ENCODE results near the gene MCF2L2. TPM values are rescaled to one million over a fixed set of nuclear protein-coding genes. Genes with fewer than 3 reads are reported as not detected.

MCF2L2 gene
- total and polyA plus RNA-seq, 2 experiments from 2014 or later, result 6.7 to 14.6 TPM

DNA sequence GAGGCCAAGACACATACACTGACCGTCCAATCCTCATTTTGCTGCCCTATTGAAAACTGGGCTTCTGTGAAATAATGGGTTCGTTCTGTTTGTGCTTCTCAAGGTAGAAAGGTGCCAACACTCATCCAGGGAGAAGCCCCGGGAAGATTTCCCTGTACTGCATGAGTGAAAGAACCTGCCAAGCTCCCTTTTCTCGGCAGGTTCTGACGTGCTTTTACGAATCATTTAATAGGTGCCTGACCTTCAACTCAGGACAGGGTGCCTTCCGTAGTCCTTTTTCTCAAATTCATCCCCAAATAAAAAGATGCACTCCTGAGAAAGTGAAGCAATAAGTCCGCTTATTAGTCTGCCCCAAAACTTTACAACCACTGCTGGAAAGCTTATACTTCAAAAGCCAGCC, 111.1 kb downstream of the MCF2L2 start:
- Histone ChIP-seq H3K79me2 (replicated peaks; ENCODE audit: insufficient read depth) (no peaks in the 10 kb centered on the region), H3K9me2 (ENCODE audit: insufficient read depth) (no peaks in the 10 kb centered on the region), H3K27me3 (ENCODE audit: insufficient read depth) (no peaks in the 10 kb centered on the region), H2AFZ (no peak overlapping the region), H3K4me2 (no peak overlapping the region), H3K27ac (ENCODE audit: low read depth) (no peak overlapping the region), H4K20me1 (replicated peaks; ENCODE audit: insufficient read depth) (no peaks in the 10 kb centered on the region; the same call in 1 of the 2 replicates), H3K4me3 (no peak overlapping the region), H3F3A (replicated peaks; ENCODE audit: low read depth) (no peaks in the 10 kb centered on the region), H3K36me3 (ENCODE audit: insufficient read depth) (peaks cover 5% of the 10 kb centered on the region; the same call in 1 of the 2 replicates), H3K4me1 (ENCODE audit: insufficient read depth) (no peaks in the 10 kb centered on the region)
- no peak for ATAC-seq
- H3K4me1 Mint-ChIP-seq, result peaks cover 10% of the 10 kb centered on the region; the same call in 2 of the 3 replicates
- no peak overlapping the region for H3K27ac Mint-ChIP-seq
- TF ChIP-seq POLR2AphosphoS5 (IDR thresholded peaks at IDR 0.05; ENCODE audit: low read depth) (no peak), JUNB (IDR thresholded peaks at IDR 0.05; ENCODE audit: unreplicated experiment) (no peak), ZNF114 (CRISPR knock-in tag; IDR thresholded peaks at IDR 0.05) (no peak)
- TF ChIP-seq, protein P1, sequence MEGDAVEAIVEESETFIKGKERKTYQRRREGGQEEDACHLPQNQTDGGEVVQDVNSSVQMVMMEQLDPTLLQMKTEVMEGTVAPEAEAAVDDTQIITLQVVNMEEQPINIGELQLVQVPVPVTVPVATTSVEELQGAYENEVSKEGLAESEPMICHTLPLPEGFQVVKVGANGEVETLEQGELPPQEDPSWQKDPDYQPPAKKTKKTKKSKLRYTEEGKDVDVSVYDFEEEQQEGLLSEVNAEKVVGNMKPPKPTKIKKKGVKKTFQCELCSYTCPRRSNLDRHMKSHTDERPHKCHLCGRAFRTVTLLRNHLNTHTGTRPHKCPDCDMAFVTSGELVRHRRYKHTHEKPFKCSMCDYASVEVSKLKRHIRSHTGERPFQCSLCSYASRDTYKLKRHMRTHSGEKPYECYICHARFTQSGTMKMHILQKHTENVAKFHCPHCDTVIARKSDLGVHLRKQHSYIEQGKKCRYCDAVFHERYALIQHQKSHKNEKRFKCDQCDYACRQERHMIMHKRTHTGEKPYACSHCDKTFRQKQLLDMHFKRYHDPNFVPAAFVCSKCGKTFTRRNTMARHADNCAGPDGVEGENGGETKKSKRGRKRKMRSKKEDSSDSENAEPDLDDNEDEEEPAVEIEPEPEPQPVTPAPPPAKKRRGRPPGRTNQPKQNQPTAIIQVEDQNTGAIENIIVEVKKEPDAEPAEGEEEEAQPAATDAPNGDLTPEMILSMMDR (conservative IDR thresholded peaks at IDR 0.05; ENCODE audit: low read depth in 2 of 2), result no peak
- H3K36me3 Mint-ChIP-seq (ENCODE audit: low read depth), result no peaks in the 10 kb centered on the region
- no peaks in the 10 kb centered on the region for H3K27me3 Mint-ChIP-seq (ENCODE audit: insufficient read depth, low read depth, poor library complexity)
- no peaks in the 10 kb centered on the region for H3K9me3 Mint-ChIP-seq
- DNase-seq (ENCODE audit: low spot score), result no peak
- no peak overlapping the region for H3K4me3 Mint-ChIP-seq

DNA sequence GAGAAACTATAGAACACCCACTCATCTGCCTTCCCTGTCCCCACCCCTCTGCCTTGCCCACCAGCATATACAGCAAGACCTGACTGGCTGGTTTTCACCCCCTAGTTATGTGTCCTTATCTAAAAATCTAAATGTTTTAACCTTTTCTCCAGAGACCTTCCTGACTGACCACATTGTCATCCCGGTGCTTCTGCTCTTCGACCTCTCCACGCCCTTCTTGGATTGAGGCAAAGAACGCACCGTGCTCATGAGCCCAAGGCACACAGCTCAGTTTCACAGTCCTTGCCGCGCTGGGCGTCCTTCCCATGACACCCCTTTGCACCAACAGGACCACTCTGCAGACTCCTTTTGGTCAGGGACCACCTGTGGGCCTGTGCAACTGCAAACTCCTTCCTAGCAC, 112.7 kb downstream of the MCF2L2 start:
- ATAC-seq (no peak), DNase-seq (ENCODE audit: low spot score) (no peak)
- no peaks in the 10 kb centered on the region for H3K36me3 Mint-ChIP-seq (ENCODE audit: low read depth)
- H3K9me3 Mint-ChIP-seq, result no peaks in the 10 kb centered on the region
- peaks cover 10% of the 10 kb centered on the region; the same call in 2 of the 3 replicates for H3K4me1 Mint-ChIP-seq
- Histone ChIP-seq H3K4me2 (no peak overlapping the region), H4K20me1 (replicated peaks; ENCODE audit: insufficient read depth) (no peaks in the 10 kb centered on the region; the same call in 1 of the 2 replicates), H3F3A (replicated peaks; ENCODE audit: low read depth) (no peaks in the 10 kb centered on the region), H3K9me2 (ENCODE audit: insufficient read depth) (no peaks in the 10 kb centered on the region), H2AFZ (no peak overlapping the region), H3K4me3 (no peak overlapping the region), H3K79me2 (replicated peaks; ENCODE audit: insufficient read depth) (no peaks in the 10 kb centered on the region), H3K36me3 (ENCODE audit: insufficient read depth) (peaks cover 8% of the 10 kb centered on the region; the same call in 1 of the 2 replicates), H3K27me3 (ENCODE audit: insufficient read depth) (no peaks in the 10 kb centered on the region), H3K27ac (ENCODE audit: low read depth) (no peak overlapping the region), H3K4me1 (ENCODE audit: insufficient read depth) (no peaks in the 10 kb centered on the region)
- no peak overlapping the region for H3K4me3 Mint-ChIP-seq
- no peaks in the 10 kb centered on the region for H3K27me3 Mint-ChIP-seq (ENCODE audit: insufficient read depth, low read depth, poor library complexity)
- H3K27ac Mint-ChIP-seq, result no peak overlapping the region
- TF ChIP-seq ZNF331 (CRISPR knock-in tag; IDR thresholded peaks at IDR 0.05; ENCODE audit: low read depth) (no peak), EZH2phosphoT487 (IDR thresholded peaks at IDR 0.05; ENCODE audit: unreplicated experiment) (no peak), CREB1 (CRISPR knock-in tag; IDR thresholded peaks at IDR 0.05; ENCODE audit: low read depth) (no peak), EZH2 (IDR thresholded peaks at IDR 0.05; ENCODE audit: low read depth, unreplicated experiment) (no peak), ZNF114 (CRISPR knock-in tag; IDR thresholded peaks at IDR 0.05) (no peak), POLR2AphosphoS5 (IDR thresholded peaks at IDR 0.05; ENCODE audit: low read depth) (no peak), JUNB (IDR thresholded peaks at IDR 0.05; ENCODE audit: unreplicated experiment) (no peak)
- TF ChIP-seq, protein P1 (conservative IDR thresholded peaks at IDR 0.05; ENCODE audit: low read depth in 2 of 2), result no peak
- TF ChIP-seq, protein P2, sequence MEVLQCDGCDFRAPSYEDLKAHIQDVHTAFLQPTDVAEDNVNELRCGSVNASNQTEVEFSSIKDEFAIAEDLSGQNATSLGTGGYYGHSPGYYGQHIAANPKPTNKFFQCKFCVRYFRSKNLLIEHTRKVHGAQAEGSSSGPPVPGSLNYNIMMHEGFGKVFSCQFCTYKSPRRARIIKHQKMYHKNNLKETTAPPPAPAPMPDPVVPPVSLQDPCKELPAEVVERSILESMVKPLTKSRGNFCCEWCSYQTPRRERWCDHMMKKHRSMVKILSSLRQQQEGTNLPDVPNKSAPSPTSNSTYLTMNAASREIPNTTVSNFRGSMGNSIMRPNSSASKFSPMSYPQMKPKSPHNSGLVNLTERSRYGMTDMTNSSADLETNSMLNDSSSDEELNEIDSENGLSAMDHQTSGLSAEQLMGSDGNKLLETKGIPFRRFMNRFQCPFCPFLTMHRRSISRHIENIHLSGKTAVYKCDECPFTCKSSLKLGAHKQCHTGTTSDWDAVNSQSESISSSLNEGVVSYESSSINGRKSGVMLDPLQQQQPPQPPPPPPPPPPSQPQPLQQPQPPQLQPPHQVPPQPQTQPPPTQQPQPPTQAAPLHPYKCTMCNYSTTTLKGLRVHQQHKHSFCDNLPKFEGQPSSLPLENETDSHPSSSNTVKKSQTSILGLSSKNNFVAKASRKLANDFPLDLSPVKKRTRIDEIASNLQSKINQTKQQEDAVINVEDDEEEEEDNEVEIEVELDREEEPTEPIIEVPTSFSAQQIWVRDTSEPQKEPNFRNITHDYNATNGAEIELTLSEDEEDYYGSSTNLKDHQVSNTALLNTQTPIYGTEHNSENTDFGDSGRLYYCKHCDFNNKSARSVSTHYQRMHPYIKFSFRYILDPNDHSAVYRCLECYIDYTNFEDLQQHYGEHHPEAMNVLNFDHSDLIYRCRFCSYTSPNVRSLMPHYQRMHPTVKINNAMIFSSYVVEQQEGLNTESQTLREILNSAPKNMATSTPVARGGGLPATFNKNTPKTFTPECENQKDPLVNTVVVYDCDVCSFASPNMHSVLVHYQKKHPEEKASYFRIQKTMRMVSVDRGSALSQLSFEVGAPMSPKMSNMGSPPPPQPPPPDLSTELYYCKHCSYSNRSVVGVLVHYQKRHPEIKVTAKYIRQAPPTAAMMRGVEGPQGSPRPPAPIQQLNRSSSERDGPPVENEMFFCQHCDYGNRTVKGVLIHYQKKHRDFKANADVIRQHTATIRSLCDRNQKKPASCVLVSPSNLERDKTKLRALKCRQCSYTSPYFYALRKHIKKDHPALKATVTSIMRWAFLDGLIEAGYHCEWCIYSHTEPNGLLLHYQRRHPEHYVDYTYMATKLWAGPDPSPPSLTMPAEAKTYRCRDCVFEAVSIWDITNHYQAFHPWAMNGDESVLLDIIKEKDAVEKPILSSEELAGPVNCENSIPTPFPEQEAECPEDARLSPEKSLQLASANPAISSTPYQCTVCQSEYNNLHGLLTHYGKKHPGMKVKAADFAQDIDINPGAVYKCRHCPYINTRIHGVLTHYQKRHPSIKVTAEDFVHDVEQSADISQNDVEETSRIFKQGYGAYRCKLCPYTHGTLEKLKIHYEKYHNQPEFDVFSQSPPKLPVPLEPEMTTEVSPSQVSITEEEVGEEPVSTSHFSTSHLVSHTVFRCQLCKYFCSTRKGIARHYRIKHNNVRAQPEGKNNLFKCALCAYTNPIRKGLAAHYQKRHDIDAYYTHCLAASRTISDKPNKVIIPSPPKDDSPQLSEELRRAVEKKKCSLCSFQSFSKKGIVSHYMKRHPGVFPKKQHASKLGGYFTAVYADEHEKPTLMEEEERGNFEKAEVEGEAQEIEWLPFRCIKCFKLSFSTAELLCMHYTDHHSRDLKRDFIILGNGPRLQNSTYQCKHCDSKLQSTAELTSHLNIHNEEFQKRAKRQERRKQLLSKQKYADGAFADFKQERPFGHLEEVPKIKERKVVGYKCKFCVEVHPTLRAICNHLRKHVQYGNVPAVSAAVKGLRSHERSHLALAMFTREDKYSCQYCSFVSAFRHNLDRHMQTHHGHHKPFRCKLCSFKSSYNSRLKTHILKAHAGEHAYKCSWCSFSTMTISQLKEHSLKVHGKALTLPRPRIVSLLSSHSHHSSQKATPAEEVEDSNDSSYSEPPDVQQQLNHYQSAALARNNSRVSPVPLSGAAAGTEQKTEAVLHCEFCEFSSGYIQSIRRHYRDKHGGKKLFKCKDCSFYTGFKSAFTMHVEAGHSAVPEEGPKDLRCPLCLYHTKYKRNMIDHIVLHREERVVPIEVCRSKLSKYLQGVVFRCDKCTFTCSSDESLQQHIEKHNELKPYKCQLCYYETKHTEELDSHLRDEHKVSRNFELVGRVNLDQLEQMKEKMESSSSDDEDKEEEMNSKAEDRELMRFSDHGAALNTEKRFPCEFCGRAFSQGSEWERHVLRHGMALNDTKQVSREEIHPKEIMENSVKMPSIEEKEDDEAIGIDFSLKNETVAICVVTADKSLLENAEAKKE (CRISPR knock-in tag; IDR thresholded peaks at IDR 0.05), result no peak

Data from GM23338 (cell line).